Activated T-helper 17 cell treated with anti-CD3 and anti-CD28 coated beads, Interleukin-2, amount 50 U/mL, for 72 hours (primary cell): ENCODE data around the gene SLC6A16. TPM values are rescaled to one million over a fixed set of nuclear protein-coding genes. Genes with fewer than 3 reads are reported as not detected.
"Not testable (repeated sequence)": the region's sequence is repeated elsewhere in the genome, so short reads cannot be mapped to it uniquely, and the experiment has no call there.

ENCODE experiments used
- ATAC-seq: fragments of 150-1000 bp; cut with Tn5 transposase; replicated peaks from 2 replicates; pipeline ENCODE4 v1.10.0; 2021; ENCODE audit warnings: mild to moderate bottlenecking, moderate library complexity
- H3K27ac Mint-ChIP-seq: one replicate; pipeline ENCODE4 v1.8.0; 2022; ENCODE audit warnings: mixed read lengths
- H3K27me3 Mint-ChIP-seq: one replicate; pipeline ENCODE4 v1.8.0; 2022; ENCODE audit warnings: mixed read lengths
- H3K36me3 Mint-ChIP-seq: one replicate; pipeline ENCODE4 v1.8.0; 2022; ENCODE audit warnings: low read depth, mild to moderate bottlenecking, mixed read lengths
- H3K4me1 Mint-ChIP-seq: one replicate; pipeline ENCODE4 v1.8.0; 2022; ENCODE audit warnings: mixed read lengths
- H3K4me3 Mint-ChIP-seq: one replicate; pipeline ENCODE4 v1.8.0; 2022; ENCODE audit warnings: mild to moderate bottlenecking, mixed read lengths
- H3K9me3 Mint-ChIP-seq: one replicate; pipeline ENCODE4 v1.8.0; 2022; ENCODE audit warnings: mixed read lengths
- total RNA-seq, 2 donors: library from RNA; stranded (reverse); gene quantifications; one replicate each; pipeline ENCODE4 v1.2.3, GENCODE V29; 2022

Gene SLC6A16
- 1 to 10 TPM; 1.1 to 1.4 TPM for total RNA-seq

DNA sequence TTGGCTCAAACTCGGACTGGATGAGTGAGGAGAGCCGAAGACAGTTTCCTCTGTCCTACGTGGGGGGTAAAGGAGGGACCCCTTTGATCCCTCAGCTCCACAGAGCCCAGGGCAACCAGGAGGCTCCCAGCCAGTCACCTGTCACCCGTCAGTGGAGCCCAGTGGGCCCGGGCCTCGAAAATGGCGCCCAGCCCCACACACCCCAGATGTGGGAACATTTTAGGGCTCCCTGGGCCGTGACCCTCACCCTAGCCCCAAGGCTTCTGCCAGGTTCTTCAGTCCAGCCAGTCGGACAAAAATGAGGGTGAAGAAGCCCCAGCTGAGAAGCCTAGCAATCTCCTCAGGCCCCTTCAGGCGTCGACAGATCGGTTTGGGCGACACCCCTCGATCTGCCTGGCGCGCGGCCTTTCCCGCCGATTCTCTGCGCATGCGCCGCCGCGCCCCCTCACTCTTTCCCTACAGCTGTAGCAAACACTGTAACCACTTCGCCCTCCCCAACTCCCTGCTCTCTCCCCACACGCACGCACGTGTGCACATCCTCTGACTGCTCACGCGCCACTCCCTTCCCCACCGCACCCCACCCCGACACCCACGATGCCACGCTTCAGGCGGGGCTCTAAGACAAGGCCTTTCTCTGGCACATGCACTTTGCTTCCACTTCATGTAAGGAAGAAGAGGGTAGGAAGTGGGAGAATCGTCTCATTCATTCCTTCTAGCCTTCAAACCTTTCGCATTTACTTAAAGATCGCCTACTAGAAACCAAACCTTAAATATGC lies at the start of gene SLC6A16:
SLC6A16 (minus strand) TSS at position 391 of the 776 bp plus-strand sequence. CDS start 13,844 bp downstream, outside the sequence.
- Mint-ChIP-seq H3K27me3 (no peaks in the 10 kb centered on the region), H3K36me3 (peaks cover 12% of the 10 kb centered on the region), H3K27ac (no peak within 1 kb of the TSS), H3K9me3 (peaks cover 1% of the 10 kb centered on the region), H3K4me1 (peaks cover 16% of the 10 kb centered on the region), H3K4me3 (no peak within 1 kb of the TSS)
- no peak for ATAC-seq

GRCh38 chr19:49373174-49373573 lies 48.2 kb upstream of the SLC6A16 start:
- not testable (repeated sequence) for H3K36me3 Mint-ChIP-seq, ATAC-seq, H3K4me1 Mint-ChIP-seq, H3K27ac Mint-ChIP-seq, H3K4me3 Mint-ChIP-seq, H3K9me3 Mint-ChIP-seq
- peaks cover 11% of the 10 kb centered on the region for H3K27me3 Mint-ChIP-seq

- H3K27ac Mint-ChIP-seq: no peak overlapping the region
- ATAC-seq: no peak
- no peaks in the 10 kb centered on the region for H3K36me3 Mint-ChIP-seq
- no peak overlapping the region for H3K4me3 Mint-ChIP-seq
- H3K9me3 Mint-ChIP-seq: no peaks in the 10 kb centered on the region
- peaks cover 8% of the 10 kb centered on the region for H3K27me3 Mint-ChIP-seq
- H3K4me1 Mint-ChIP-seq: no peaks in the 10 kb centered on the region
These were observed 46.2 kb upstream of the SLC6A16 start for GRCh38 chr19:49371184-49371583.

DNA sequence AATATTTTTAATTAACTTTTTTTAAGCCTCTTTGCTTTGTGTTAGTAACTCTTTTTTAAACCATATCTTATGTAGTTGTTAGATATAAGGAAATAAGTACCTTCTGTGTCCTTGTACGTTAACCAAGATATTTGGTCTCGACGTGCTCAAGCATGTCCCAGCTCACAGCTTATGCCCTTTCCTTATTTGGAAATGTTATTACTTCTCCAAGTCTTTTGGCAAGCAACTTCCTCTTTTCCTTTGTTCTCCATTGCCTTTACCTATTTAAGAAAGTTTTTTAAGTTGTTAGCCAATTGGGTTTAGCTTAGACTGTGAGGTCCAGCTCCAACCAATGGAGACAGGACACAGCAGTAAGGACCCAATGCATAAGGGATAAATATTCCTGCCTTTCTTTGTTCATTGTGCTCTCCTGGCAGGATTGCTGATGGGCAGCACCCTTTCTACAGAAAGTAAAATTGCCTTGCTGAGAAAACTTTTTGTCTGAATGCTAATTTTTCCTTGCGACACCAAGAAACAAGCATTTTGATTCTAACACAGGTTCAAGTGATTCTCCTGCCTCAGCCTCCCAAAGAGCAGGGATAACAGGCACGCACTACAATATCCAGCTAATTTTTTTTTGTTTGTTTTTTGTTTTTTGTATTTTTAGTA lies 43.8 kb upstream of the SLC6A16 start:
- Mint-ChIP-seq H3K4me3 (no peak overlapping the region), H3K9me3 (no peaks in the 10 kb centered on the region), H3K27me3 (peaks cover 10% of the 10 kb centered on the region), H3K36me3 (no peaks in the 10 kb centered on the region), H3K4me1 (no peaks in the 10 kb centered on the region), H3K27ac (no peak overlapping the region)
- ATAC-seq: no peak

- Mint-ChIP-seq H3K4me3 (no peak overlapping the region), H3K9me3 (no peaks in the 10 kb centered on the region), H3K27ac (no peak overlapping the region), H3K36me3 (no peaks in the 10 kb centered on the region), H3K27me3 (peaks cover 18% of the 10 kb centered on the region), H3K4me1 (no peaks in the 10 kb centered on the region)
- ATAC-seq: no peak
These were observed 41.1 kb upstream of the SLC6A16 start for GRCh38 chr19:49366110-49366509.

- Mint-ChIP-seq H3K4me1 (no peaks in the 10 kb centered on the region), H3K36me3 (no peaks in the 10 kb centered on the region), H3K4me3 (no peak overlapping the region), H3K27me3 (peaks cover 25% of the 10 kb centered on the region), H3K27ac (no peak overlapping the region), H3K9me3 (no peaks in the 10 kb centered on the region)
- ATAC-seq: no peak
These were observed 39.2 kb upstream of the SLC6A16 start for GRCh38 chr19:49364083-49364737.

- Mint-ChIP-seq H3K36me3 (no peaks in the 10 kb centered on the region), H3K27me3 (peaks cover 25% of the 10 kb centered on the region), H3K4me1 (no peaks in the 10 kb centered on the region), H3K9me3 (no peaks in the 10 kb centered on the region), H3K4me3 (no peak within 1 kb of the TSS), H3K27ac (no peak within 1 kb of the TSS)
- peak; percentile 90 for ATAC-seq
These were observed 38.5 kb upstream of the SLC6A16 start, which contains the start of gene DKKL1 for GRCh38 chr19:49363268-49364082. DKKL1 (plus strand) TSS chr19:49363877; CDS start chr19:49363999, 122 bp downstream.

- Mint-ChIP-seq H3K4me3 (no peak overlapping the region), H3K9me3 (no peaks in the 10 kb centered on the region), H3K4me1 (no peaks in the 10 kb centered on the region), H3K36me3 (no peaks in the 10 kb centered on the region), H3K27ac (no peak overlapping the region), H3K27me3 (peaks cover 25% of the 10 kb centered on the region)
- no peak for ATAC-seq
These were observed 37.9 kb upstream of the SLC6A16 start for GRCh38 chr19:49362929-49363267.

- H3K27me3 Mint-ChIP-seq: peaks cover 25% of the 10 kb centered on the region
- no peak within 1 kb of the TSS for H3K27ac Mint-ChIP-seq
- H3K9me3 Mint-ChIP-seq: no peaks in the 10 kb centered on the region
- H3K36me3 Mint-ChIP-seq: no peaks in the 10 kb centered on the region
- no peaks in the 10 kb centered on the region for H3K4me1 Mint-ChIP-seq
- ATAC-seq: no peak
- no peak within 1 kb of the TSS for H3K4me3 Mint-ChIP-seq
These were observed 37.3 kb upstream of the SLC6A16 start, which contains the start of gene TEAD2 for GRCh38 chr19:49362048-49362928. TEAD2 (minus strand) TSS chr19:49362416; CDS start chr19:49360075, 2,341 bp downstream.

- peaks cover 29% of the 10 kb centered on the region for H3K27me3 Mint-ChIP-seq
- H3K27ac Mint-ChIP-seq: no peak overlapping the region
- no peaks in the 10 kb centered on the region for H3K9me3 Mint-ChIP-seq
- H3K36me3 Mint-ChIP-seq: no peaks in the 10 kb centered on the region
- H3K4me3 Mint-ChIP-seq: no peak overlapping the region
- ATAC-seq: no peak
- no peaks in the 10 kb centered on the region for H3K4me1 Mint-ChIP-seq
These were observed 36.6 kb upstream of the SLC6A16 start for GRCh38 chr19:49361438-49362047.

DNA sequence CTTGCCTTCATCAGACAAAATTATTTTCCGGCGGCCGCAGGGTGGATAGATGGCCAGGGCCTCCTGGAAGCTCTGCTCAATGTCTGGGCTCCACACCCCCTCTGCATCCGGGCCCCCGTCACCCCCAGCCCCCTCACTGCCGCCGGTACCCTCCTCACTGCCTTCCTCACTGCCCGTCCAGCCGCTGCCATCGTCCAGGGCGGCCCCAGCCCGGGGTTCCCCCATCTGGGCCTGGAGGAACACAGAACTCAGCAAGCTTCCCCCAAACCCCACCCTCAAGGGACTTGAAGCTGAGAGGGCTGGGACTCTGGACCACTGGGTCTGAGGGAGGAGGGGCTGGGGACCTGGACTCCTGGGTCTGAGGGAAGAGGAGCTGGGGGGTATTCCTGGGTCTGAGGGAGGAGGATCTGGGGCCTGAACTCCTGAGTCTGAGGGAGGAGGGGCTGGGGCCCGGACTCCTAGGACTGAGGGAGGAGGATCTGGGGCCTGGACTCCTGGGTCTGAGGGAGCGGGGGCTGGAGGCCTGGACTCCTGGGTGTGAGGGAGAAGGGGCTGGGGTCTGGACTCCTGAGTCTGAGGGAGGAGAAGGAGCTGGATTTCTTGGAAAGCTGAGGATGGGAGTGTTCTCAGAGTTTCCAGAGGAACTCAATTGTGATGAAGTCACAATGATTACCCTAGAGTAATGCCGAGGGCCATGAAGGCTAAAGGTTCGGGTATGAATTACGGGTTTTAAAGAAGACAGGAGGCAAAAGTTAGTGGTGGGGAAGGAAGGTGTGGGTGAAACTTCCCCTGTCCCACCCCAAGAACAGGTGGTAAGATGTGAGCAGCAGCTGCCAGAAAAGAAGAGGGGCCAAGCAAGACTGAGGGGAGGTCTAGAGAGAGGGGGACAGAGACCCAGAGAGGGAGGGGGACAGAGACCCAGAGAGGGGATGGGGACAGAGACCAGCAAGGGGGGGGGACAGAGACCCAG lies 35.1 kb upstream of the SLC6A16 start:
- ATAC-seq: no peak
- H3K27me3 Mint-ChIP-seq: peaks cover 33% of the 10 kb centered on the region
- H3K27ac Mint-ChIP-seq: no peak overlapping the region

GRCh38 chr19:49357186-49357585 lies 32.2 kb upstream of the SLC6A16 start:
- H3K4me1 Mint-ChIP-seq: peaks cover 10% of the 10 kb centered on the region
- ATAC-seq: no peak
- no peak overlapping the region for H3K27ac Mint-ChIP-seq
- H3K27me3 Mint-ChIP-seq: peaks cover 29% of the 10 kb centered on the region
- no peak overlapping the region for H3K4me3 Mint-ChIP-seq
- no peaks in the 10 kb centered on the region for H3K36me3 Mint-ChIP-seq
- H3K9me3 Mint-ChIP-seq: no peaks in the 10 kb centered on the region

More for the DNA sequence above, 35.1 kb upstream of the SLC6A16 start:
- Mint-ChIP-seq H3K4me1 (peaks cover 10% of the 10 kb centered on the region), H3K4me3 (no peak overlapping the region), H3K36me3 (no peaks in the 10 kb centered on the region), H3K9me3 (no peaks in the 10 kb centered on the region)
